GF-D8 (cell line): ENCODE results near the gene GRM8.

Source experiments
- DNase-seq: peaks from one replicate; lab custom pipeline; 2025; lab: John Stamatoyannopoulos, UW

The GRM8 gene

DNA sequence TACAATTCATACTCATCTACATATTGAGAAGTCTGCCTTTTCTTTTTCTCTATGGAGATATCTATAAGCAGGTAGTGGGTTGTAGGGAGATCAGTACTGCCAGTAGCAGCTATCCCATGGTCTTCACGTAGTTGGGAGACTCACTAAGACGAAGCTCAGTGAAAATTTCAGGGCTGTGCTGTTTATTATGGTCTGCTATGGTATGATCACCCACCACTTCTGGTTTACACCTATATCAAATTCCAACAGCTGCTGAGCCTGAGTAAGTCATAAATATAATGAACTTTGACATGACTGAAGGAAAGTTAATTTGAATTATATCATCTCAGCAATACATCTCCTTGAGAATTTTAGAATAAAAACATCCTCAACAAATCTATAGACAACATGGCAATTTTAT lies 741.7 kb downstream of the GRM8 start:
- no peak for DNase-seq

DNA sequence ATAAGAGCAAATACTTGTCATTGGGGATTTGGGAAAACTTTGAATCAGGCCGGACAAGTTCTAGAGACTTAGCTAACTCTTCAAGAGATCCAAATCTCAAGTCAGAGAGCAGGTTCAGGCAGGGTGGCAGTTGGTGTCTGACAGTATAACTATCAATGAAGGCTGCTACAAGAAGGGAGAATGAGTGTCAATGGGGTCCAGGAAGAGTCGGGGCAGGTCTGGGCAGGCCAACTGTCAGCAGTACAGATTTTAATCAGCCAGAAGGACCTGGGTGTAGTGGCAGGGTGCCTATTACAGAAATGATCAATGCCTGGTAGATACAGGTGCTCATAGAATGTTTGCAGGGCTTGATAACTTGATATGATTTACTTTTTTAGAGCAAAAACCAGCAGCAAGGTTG lies 751.1 kb downstream of the GRM8 start:
- no peak for DNase-seq

DNA sequence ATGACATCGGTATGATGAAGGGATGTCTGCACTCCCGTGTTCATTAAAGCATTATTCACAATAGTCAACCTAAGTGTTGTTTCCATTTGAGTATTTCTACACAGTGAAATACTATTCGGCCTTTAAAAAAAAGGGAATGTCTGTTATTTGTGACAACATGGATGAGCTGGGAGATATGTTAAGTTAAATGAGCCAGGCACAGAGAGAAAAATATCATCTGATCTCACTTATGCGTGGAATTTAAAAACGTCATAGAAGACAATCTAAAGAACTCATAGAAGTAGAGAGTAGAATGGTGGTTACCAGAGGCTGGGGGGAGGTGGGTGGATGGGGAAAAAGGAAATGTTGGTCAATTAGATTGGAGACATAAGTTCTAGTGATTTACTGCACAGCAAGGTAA lies 753.3 kb downstream of the GRM8 start:
- DNase-seq = no peak

DNA sequence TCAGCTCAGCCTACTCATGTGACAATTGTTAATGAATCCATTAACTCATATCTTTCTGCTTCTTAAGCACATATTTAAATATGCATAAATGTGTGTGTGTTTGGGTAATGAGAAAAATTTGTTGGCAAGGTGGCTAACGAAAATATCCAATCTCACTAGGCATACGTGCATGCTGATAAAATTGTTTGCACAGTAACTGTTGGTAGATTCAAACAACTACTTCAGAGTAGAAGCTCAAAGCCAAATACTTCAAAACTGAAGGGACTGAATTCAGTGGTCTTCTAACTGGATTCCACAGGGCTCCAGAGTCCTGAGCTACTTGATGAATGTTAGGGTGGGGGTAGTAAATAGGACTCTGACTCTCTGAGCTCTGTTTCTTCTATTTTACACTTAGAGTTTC lies 757.0 kb downstream of the GRM8 start:
- DNase-seq = no peak

DNA sequence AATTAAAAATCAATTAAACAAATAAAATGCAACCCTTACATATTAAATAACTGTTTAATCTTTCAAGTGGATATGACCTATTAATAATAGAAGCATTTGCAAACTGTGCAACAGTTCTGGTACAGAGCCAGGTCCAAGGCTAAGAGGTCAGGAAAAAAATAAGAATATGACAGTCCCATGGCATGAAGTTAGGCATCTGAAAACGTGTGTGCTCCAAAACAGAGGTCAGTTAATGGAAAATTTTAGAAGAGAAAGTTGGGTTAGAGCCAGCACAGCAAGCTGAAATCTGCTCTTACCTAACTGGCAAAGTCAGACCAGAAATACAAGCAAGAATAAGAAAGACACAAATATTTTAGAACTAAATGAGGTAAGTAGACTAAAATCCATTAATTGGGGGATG lies 757.7 kb downstream of the GRM8 start:
- DNase-seq = no peak

DNA sequence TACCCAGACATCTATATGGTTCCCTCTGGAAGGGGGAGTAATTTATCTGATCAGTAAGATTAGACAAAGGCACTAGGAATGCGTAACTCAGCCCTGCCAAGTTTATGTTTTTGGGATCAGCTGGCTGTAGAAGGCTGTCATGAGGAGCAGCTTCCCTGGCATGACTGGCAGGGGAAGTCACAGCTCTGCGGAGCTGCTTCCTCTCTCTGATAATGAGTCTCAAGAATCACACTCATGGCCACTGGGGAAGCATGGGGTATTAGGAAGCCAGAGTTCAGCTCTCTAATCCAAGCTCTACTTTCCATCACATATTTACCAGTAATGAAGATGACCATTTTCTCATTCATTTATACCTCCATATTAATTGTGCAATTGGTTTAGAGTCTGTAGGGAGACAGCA lies 758.9 kb downstream of the GRM8 start:
- DNase-seq = no peak

DNA sequence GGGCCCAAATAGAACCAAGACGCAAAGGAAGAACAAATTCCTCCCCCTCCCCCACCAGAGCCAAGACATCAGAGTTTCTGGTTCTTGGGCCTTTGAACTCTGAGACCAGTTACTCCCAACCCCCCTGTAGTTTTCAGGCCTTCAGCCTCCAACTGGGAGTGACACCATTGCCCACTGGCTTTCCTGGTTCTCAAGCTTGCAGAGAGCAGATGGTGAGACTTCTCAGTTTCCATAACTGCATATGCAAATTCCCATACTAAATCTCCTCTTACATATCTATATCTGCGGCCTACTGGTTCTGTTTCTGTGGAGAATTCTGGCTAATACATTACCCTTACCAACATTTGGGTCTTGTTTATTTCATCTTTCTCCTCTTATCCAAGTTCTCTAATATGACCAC lies 762.9 kb downstream of the GRM8 start:
- no peak for DNase-seq

DNA sequence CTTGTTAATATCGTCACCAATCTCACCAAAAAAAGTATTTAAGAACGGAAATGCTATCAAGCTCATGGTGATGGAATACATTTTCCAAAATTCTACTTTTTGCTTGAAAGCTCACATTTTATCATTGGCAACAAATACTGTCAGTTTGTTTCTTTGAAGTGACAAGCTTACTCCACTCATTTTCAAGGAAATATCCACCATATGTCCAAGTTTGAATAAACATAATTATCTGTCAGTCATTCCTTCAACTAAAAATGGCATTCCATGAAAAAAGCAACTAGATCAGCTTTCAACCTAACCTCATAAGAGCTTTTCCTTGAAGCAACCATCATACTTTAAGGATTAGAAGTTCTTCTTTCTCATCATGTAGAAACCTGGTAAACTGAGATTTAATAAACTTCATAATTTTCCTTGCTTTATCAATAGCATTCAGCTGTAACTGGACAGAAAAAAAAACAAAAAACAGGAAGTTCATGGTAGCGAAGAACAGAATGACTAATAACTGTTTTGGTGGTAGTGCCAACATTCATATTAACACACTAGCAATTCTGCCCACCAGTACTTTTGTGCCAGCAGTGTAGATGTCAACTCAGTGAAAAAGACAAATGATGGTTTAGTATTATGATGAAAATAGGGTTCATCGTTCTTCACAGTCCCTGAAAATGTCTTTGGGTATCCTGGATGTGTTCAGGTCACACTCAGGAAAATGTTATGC lies 764.9 kb downstream of the GRM8 start:
- no peak for DNase-seq

DNA sequence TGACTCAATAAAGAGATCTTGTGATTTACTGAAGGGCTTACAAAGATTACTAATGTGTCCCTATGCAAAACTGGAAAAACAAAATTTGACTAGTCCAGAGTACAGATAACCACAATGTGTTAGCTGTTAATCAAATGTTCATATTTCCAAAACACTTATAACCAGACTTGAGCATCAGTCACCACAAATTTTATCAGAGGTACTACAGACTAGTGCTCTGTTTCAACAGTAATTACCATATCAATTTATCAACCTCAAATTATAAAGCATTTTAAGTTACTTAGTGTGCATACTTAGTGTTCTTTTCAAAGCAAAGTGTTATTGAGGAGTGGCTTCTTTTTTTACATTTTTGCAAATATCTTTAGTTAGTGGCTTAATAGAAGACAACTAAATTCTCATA lies 765.9 kb downstream of the GRM8 start:
- DNase-seq = no peak

DNA sequence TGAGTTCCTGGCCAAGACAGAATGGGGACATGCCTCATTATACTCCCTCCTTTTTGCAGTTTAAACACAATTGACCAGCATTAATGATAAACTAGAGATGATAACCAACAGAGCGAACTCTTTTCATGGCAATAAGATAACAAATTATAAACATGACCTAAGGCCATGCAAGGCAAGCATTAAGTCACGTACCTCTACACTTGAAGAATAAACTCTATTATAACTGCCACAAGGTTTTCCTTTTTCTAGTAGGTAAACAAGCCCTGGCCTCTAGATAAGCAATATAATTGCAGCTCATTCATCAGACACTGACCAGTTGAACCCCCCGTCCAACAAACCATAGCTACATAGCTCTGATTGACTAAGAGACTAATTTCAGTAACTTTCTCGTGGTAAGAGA lies 767.0 kb downstream of the GRM8 start:
- DNase-seq = no peak

DNA sequence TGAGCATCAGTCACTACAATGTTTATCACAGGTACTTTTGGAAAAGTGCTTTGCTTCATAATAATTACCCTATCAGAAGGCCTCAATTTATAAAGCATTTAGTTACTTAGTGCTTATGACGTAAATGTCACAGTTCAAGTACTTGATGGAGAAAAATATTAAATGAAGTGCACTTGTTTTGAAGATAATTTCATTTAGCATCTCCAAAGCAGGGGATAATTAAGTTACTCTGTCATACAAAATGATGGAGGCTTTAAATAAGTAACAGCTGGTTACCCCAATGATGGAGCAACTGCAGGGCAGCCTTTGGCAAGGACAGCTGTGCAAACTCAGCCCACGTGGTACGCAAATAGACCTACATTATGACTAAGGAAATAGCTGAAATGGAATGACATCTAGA lies 768.8 kb downstream of the GRM8 start:
- no peak for DNase-seq

DNA sequence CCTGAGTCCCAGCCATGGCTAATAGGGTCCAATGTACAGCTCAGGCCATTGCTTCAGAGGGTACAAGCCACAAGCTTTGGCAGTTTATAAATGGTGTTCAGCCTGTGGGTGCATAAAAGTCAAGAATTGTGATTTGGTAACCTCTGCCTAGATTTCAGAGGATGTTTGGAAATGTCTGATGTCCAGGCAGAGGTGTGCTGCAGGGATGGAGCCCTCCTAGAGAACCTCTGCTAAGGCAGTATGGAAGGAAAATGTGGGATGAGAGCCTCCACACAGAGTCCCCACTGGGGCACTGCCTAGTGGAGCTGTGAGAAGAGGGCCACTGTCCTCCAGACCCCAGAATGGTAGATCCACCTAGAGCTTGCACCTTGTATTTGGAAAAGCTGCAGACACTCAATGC lies 779.9 kb downstream of the GRM8 start:
- no peak for DNase-seq

DNA sequence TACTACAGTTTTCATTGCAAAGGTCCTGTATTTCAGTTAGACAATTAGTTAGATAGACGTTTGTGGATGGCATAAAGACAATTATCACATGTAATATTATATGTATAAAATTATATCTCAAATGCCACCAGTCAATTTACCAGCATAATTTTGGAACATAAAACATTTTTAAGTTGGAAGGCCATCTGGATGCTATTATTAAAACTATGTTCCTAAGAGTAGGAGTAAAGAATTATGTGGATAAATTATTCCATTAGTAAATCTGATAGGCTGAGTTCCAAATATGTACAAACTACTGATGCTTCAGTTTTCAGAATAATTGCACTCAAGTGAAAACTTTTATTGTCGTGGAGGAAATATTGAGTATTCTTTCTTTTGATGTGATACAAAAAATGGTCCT lies 790.3 kb downstream of the GRM8 start:
- no peak for DNase-seq

DNA sequence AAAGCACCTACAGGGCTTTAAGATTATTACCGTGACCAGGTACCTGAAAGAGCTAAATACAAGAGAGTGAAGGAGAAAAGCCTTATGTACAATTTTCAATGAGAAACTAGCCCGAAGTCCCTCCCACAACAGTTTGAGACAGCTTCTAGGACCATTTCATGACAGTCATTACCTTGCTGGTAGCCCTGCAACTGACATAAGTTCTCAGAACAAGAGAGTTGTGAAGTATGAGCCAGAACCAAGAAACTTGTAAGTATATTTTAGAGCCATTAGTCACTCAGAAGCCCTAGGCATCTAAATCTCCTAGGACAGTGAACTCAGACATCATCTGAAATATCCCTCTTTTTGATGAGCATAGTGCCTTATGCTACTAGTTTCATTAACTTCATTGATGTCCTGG lies 792.1 kb downstream of the GRM8 start:
- no peak for DNase-seq

DNA sequence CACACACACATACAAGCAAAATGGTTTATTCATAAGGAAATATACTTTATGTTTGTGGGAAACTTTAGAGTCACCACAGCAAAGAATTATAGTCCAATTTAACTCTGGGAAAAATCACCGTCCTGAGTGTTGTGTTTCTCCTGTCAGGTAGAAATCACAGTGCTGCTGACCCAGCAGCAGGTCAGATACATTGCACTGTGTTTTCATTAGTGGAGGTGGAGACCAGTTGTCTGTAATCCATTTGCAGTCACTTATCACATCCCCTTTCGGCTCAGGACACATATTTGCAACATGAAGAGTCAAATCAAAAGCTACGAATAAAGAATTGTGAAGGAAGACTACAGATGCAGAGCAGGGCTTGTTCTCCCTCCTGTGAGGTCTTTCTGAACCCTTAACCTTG lies 799.6 kb downstream of the GRM8 start:
- DNase-seq = no peak

DNA sequence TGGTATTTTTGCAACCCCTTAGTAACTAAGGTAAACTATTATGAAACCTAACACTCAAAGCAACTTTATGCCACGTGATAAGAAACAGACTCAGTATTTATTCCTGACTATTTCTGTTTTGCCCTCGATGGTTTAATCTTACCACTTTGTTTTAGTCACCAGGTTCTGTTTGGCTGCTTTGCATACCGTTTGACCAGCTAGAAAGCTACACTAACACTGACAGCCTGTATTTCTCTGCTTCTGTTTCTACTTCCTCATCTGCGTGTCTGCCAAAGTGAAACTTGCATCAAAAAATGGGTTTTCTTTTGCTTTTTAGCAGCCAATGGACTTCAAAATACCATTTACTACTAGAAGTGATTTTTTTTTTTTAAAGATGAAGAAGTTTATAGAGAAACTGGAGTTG lies 802.5 kb downstream of the GRM8 start:
- no peak for DNase-seq

DNA sequence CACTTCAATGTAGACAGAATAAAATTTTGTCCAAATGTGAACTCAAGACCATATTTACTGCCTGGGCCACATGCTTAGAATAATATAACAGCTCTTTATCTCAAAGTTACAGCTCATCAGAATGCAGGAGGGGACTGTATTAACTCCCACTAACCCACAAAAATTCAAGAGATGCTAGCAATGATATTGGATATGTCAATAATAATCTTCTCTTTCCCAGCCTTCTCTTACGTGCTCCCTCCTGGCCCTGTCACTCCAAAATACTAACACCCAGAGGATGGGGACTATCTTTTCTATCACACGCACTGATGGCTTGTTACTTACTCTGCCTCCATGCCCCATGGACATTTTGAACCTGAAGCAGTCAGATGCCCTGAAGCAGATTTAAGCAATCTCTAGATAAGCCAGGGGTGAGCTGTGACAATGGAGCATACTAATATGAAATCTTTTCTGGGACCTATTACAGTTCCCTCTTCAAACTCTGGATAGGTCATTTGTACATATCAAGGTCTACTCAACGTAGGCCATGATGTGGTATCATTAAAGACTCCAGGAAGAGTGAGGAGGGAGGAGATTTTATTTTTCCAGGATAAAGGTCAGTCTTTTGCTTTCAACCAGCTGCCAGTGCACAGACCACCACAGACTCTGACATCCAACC lies 803.0 kb downstream of the GRM8 start:
- no peak for DNase-seq

DNA sequence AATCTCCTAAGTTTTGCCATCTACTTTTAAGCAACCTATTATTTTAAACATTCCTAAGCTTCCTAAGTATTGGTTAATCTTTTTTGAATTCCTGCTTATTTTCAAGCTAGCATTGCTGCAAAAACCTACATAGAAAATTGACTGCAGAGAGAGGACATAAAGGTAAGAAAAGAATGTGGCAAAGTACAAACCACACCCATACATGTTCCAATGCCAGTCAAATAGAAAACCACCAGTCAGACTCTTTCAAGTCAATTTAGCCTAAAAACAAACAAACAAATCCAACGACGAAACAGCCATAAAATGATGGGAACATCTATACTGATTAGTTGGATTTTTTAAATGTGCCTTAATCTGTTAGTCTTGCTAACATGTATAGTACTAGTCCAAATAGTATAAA lies 804.8 kb downstream of the GRM8 start:
- no peak for DNase-seq

DNA sequence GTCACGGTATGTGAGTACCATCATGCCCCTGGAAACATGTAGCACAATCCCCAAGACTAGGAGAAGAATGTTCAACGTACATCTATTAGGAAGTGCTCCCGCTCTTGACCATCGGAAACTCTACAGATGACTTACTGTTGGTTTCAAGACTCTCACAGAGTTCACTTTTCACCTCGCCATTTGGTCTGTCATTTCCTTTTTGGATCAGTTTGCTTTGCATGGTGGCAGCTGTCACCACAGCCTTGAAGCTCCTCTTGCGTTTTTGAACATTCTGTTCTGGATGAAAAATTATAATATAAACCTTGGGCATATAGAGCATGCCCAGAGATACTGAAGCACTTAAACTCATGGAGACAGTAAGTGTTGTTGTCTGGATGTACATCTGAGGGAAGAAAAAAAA lies 806.8 kb downstream of the GRM8 start:
- DNase-seq = no peak

DNA sequence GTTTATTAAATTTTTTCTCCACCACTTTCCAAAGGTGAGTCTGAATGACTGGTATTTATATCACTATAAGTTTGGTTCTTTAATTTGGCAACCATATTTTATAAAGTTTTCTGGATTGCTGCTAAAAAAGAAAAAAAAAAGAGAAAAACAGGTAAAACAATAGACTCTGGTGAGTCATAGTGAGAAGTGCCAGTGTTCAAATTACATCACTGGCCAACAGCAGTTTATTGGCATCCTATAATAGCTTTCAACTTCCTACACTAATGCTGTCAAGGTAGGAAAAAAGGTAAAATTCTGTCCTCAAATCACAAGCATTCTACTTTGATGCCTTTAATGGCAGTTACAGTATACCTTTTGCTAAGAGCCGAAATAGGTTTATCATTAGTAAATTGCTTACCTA lies 808.8 kb downstream of the GRM8 start:
- DNase-seq = no peak

DNA sequence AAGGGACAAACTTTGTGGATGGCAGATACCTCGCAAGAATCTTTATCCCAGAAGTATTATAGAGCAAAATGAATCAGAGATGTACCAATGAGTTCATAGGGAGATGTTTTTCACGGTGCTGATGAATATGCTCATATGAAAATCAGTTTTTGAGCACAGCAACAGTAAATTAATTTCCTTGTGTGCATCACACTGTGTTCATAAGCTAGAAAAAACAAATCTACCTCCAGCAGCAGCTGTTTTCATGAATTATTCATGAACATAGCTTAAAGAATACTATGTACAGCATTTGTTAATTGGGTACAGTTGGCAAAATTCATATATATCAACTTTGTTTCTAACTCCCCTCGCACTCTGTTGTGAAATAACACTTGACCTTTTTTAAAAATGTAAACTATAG lies 809.8 kb downstream of the GRM8 start:
- no peak for DNase-seq

DNA sequence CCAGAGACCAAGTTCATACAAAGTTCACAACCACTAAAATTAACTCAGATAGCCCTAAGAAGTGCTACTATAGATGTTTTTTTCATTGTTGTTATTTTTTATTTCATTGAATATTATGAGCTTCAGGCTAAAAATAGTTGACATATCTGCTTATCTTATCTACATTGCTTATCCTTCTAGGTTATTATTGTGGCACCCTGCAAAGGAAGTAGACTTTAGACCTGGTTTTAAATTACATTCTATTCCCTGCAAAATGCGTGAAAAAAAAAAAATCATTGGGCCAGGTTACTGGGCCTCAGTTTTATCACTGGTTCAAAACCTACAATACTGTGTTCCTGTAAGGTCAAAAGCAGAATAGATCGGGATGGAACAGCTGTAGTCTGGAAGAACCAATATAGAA lies 811.0 kb downstream of the GRM8 start:
- DNase-seq = no peak

DNA sequence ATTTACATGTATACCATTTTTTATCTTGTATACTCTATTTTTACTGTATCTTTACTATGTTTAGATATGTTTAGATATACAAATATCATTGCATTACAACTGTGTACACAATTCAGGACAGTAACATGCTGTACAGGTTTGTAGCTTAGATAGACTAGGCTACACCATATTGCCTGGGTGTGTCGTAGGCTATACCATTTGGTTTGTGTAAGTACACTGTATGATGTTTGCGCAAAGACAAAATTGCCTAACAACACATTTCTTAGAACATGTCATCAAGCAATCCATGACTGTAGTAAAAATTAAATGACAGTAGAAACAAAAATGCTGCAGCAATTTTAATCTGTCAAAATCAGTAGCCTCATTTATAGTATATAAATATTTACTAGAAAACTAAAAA lies 812.2 kb downstream of the GRM8 start:
- DNase-seq = no peak

DNA sequence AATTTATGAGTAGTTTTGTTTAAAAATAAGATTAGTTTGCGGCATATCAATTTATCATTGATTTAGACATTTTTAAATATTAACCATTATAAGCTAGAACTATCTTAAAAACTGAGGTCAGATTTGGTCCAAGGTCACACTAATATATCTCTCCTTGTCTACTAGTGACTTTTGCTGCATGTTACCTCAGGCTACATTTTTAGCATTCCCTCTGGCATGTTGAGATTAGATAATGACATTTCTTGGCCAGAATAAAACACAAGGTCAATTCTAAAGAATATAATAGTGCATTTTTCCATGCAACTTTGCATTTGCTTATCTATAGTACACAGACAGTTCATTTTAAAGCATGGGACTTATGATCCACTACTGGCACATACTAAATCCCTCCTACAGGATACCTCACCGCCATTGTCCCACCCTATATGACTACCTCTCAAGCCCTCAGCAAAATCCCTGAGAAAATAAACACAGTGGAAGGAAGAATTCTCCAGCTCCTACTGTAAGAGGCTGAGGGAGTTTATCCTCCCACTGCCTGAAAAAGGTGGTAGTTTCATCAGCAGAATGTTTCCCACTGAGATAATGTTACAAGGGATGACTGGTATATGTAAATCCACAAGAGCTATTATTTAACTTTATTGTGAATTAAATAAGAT lies 816.4 kb downstream of the GRM8 start:
- DNase-seq = no peak
